CD4-positive, alpha-beta T cell treated with Interleukin-17A for 1 hour (primary cell): ENCODE measurements around the gene IGFN1.
"Not testable (repeated sequence)": the region's sequence is repeated elsewhere in the genome, so short reads cannot be mapped to it uniquely, and the experiment has no call there.

Experiments used
- DNase-seq: peaks from one replicate; pipeline ENCODE4 v3.0.0-alpha.2; 2020

IGFN1 gene

DNA sequence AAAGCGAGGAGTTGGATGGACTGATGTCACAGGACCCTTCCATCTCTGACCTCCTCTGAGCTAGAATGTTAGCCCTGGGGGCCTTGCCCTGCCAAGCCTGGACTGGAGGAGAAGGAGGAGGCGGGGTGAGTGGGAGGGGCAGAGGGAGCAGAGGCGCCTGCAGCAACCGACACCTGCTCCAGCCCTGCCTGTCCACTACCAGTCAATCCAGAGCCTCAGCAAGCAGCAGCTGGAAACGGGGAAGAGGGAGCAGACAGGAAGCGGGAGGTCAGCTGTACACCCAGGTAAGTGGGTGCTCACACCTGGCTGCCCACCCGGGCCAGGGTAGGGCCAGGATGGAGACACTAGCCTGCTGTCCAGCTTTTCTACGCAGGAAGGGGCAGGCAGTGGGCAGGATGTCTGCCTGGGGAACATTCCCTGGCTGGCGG lies at the start of gene IGFN1:
Gene IGFN1 (plus strand): TSS at position 201 of the 428 bp plus-strand sequence. CDS start 2,470 bp downstream, outside the sequence.
- no peak for DNase-seq

DNA sequence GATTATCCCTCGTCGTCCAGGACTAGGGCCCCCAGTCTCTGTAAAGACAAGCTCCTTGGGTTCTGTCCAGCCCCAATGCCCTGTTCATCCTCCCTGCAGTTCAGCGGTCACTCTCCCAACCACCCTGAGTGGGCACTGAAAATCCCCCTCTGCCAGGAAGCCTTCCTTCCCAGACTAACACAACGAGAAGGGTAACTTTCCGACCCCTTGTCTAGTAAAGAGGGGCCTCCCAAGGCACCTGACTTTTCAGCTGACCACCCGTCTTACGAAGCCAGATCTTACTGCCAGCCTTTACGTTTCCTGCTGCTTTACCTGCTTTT lies 49.7 kb upstream of the IGFN1 start:
- DNase-seq, result no peak

DNA sequence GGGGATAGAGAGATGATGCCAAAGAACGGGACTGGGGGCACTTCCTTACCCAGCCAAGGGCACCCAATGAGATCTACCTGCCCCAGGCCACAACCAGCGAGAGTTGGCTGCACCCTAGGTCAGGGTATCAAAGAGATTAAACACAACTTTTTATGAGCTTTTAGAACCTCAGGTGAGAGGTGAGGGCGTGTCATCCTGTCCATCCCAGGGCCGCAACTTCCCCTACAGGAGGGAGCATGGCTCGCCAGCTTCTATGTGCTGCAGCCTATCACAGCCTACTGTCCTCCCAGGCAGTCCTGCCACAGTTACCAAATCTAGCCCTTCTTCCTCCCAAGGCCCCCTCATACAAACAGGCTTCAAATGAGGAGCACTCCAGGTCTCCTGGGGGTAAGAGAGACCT lies 49.2 kb upstream of the IGFN1 start:
- DNase-seq, result no peak

DNA sequence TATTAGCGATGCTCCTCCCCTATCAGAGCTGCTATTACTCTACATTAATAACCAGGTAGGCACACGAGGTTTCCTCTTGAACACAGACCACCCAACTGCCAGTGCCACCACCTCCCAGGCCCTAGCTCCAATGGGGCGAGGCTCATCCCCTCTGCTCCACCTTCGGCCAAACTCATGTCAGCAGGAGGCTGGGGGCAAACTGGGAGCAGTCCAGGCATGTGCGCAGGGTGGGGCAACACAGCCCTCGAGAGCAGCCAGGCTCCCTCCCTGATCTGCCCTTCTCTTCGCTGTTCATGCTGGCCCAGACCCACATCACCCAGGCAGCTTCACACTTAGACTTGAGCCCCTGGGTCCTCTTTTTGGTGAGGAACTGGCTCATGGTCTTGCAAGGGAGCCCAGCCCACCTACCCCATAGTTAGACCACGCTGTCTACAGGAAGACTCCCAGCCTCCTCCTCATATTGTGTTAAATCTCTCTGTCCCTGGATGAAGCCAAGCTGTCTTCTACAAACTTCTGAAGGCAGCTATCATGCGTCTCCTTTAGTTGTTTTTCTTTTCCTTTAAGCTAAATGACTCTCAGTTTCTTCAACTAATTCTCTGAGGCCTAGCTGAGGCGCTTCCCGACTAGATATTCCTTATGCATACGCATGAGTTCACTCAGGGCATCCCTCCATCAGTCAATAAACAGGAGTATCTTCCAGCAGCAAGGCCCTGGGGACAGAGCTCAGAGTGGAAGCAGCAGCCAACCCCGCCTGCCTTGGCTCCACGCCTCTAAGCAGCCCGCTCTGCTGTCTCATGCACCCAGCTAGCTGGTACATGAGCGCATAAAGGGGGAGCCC lies 48.4 kb upstream of the IGFN1 start:
- DNase-seq, result no peak

DNA sequence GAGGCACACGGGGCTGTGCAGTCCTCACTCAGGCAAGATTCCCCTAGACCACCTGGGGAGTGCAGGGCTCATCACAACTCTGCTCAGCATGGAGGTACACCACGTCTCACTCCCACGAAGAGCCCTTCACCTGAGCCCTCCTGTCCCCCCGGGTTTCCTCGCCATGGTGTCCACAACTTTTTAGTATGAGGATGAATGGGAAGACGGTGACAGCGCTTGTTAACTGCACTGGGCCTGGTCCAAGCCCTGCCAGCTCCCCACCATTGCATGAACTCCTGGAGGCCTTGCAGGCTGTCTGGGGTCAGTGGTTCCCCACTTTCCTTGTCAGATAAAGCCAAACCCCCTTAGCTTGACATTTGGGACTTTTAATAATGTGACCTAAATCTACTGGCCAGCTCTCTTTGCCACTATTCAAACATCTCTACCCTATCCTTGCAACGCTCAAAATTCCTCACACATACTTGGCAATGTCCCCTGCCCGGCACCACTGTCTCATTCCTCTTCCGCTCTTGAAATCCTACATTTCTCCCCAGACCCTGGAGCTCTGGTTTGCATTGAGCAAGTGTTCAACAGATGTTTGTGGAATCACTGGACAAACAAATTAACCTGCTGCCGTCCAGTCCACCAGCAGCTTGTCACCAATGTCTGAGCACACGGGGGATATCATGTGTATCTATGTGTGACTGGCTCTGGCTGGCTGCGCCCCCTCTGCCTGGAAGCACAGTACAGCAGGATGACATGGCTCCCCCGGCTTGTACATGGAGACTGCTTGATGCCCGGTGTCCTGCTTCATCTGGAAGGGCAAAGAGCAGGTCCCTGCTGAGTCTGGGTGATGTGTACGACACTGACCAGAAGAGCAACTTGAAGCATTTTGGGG lies 47.5 kb upstream of the IGFN1 start:
- DNase-seq, result no peak

DNA sequence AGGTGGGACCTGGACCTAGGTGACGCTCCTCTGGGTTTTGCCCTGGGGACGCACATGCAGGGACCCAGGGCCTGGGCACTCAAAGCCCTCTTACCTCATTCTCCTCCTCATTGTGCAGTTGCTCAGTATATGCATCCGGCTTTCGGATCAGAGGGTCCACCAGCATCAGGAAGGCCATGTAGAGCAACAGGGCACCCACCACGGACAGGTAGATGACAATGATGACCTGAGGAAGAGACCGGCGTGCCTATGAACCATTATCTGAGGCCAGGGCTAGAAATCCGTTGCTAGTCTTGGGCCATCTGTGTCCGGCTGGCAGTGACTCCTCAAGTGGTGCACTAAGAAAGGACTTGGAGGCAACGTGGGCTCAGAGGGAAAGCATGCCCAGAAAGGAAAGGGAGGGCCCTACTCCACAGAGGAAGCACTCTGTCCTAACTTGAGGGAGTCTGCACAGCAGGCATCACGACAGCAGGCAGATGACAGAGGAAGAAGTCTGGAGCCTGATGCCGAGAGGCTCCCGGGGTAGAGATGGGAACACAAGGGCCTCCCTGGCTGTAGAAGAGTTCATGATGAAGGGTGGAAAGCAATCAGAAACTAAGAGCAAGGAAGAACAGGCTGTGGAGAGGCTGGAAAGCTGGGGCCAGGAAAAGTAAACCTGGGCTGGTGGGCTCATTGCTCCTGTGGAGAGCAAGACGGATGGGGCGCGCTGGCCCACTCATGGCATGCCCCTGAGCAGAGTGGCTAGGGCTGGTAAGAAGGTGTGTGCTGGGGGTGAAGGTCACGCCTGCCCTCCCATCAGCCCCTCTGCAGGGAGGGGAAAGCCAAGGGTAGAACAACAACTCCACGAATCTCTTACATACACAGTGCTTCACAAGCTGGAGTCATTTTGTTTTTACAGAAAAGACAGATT lies 46.6 kb upstream of the IGFN1 start:
- DNase-seq, result no peak

DNA sequence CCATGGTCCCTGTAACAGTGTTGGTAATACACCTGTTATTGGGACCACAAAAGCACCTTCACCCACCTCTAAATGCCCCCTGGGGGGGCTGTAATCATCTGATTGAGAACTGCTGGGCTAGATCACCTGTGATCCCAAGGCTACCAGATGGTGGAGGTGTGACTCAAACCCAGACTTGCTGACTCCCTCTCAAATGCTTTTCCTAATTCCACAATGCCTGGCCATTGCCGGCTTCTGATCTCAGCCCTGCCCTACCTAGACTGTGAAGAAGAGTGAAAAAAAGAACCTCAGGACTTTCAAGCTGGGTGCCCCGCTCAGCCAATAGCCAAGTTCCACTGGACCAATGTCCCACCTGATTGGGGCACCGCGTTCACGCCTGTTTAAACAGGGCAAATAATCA lies 45.9 kb upstream of the IGFN1 start:
- DNase-seq, result no peak

DNA sequence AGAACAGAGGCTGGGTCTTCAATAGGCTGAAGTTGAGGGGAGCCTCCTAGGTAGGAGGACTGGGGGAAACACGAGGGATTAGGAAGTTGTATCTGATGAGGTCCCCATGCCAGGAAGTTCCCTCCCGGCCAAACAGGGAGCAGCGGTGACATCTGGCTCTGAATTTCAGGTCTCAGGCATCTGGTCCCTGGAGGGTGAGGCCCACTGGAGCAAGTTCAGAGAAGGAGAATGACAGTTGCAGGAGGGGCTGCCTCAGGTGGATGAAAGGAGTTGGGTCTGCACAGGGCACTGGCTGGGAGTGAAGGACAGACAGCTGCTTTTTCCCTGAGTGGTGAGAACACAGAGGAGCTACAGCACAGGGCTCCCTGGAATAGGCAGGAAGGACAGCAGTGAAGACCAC lies 45.5 kb upstream of the IGFN1 start:
- no peak for DNase-seq

DNA sequence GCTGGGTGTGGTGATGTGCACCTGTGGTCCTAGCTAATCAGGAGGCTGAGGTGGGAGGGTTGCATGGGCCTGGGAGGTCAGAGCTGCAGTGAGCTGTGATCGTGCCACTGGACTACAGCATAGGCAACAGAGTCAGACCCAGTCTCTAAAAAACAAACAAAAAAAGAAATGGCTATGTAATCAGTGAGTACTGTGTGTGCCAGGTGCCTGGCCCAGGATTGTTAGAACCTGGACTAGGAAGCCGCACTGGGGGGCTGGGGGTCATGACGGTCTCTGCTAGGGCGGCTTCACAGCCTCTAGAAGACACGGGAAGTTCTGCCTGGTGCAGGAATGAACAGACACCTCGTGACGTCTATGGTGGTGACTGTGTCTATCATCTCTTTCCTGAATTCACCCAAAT lies 44.8 kb upstream of the IGFN1 start:
- no peak for DNase-seq

DNA sequence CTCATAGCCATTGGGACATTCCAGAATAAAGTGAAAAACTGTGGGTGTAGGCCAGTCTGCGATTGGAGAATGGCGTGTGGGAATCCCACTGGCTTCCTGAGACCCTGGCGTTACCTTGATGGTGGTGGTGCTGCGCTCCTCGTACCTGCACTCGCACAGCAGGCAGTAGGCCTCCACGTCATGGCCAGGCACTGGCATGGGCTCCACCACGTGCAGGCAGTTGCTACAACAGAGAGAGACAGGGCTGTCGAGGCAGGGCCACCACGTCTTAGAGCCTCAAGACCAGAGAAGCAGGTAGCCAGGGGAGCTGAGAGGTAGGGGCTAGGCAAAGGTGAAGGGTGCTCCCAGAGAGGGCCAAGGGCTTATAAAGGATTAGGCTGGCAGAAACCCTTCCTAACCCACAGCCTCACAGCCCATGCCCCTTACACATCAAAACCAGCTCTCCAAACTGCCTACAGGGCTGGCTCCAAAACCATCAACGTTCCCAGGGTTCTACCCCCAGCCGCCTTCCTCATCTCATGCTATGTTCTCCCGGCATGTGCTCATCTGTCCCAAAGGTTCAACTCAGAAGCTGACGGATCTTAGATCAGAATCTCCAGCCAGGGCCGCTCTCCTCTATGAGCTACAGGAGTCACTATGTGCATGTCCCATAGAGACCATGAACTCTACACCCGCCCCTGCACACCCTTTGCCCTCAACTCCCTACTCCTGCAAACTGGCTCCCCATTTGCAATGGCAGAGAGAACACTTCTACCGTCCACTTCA lies 43.8 kb upstream of the IGFN1 start:
- no peak for DNase-seq

DNA sequence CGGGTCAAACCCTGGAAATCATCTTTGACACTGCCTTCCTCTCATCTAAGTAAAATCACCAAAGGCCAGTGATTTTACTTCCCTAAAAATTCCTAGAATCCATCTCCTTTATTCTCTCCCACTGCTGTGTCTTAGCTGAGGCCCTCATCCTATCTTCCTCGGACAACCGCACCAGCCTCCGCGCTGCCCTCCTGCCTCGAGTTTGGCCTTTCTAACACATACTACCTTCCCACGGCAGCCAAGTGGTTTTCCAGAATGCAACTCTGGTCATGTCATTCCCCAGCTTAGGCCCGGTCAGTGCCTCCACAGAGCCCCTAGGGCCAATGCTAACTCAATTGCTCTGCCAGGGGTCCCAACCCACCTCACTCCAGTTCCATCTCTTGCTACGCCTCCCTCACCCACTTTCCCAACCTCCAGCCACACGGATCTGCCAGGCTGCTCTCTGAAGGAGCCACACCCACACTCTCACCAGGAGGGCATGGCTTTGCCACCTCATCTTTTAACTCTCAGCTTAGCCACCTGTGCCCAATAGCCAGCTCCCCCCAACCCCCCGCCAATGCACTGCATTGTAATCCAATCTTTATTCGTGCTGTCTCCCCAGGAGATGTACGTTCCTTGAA lies 43.1 kb upstream of the IGFN1 start:
- DNase-seq, result no peak

DNA sequence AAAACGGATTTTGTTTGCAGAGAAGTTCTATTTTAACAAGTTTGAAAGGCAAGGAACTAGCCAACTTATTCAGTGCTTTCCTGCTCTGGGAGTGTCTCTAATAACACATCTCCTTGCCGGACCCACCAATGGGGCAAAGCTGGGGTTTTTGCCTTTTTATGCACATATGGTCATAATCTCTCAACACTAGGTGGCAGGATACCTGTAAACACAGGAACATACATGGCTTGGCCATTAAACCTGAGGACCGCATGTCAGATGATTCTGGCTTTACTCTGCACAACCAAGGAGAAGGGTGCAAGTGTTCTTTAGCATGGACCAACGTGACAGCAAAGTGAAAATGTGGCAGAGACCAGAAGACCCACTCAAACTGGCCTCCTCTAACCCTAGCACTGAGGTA lies 41.2 kb upstream of the IGFN1 start:
- peak; percentile 36 for DNase-seq

DNA sequence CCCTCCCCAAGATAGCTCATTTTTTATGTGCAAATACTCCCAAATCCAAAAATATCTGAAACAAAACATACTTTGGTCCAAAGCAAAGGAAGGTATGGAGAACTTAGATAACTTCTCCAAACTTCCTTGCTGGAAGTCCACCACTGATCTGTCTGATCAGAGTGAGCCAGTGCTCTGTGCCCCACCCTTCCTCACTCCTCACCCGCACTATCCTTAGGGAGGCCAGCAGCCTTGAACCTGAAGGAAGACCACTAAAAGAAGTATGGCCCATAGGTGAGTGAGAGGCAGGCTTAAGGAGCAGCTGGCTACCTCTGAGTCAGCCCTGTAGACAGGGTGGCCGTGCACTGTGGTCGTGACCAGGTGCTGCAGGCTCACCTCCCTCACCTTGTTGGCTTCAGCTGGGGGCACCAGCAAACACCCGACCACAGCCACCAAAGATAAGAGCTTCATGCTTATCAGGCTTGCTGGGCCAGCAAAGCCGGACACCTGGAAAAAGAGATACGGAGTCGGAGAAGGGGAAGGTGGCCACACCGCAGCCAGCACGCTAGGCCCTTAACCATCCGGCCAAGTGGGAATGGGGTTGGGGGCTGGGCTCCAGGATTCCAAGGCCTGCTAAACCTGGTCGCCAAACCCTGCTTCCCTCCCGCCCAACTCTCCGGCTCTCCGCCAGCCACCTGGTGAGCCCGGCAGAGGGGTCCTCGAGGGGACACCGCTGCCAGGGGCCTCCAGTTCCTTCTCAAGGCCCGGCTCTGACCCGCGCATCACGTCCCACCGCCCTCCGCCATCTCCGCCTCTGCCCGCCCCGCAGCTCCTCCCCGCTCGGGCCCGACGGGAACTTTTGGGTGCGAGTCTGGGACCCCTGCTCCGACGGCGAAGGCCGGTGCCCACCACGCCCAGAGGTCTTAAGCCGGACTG lies 36.9 kb upstream of the IGFN1 start:
- DNase-seq, result no peak

DNA sequence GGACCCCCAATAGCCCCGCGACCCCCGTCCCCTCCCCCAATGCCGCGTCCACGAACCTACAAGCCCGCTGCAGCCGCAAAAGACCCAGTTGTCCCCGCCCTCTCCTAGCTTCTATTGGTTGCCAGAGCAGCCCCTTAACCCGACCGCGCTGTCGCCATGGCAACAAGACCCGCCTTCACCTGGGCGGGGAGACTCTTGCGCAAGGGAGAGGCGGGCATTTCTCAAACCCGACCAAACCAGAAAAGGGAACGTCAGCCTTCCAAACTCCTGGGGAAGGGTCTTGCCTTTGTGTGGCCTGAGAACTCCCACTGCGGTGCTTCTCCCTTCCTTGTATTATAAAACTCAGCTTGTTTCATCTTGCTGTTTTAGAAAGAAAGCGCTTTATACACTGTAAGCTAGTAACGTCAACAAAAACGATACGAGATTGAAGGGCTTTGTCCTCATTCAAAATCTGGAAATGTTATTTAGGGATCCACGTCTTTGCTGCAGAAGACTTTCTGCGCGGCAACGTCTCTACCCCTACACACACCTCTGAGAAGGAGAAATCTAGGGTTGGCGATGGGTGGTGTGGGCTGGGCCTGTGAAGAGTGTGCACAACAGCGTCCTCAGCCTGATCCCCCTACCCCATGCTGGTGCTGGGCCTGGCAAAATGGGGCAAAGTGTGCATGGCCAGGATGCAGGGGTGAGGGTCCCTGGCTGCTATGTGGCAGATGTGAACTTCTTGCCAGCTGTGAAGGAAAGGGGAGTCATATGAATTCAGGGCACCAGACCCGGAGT lies 36.0 kb upstream of the IGFN1 start, which contains the start of gene TMEM9:
Gene TMEM9 (minus strand): TSS at position 86 of the 777 bp plus-strand sequence. CDS start 551 bp downstream, outside the sequence.
- DNase-seq, result peak; percentile 97

DNA sequence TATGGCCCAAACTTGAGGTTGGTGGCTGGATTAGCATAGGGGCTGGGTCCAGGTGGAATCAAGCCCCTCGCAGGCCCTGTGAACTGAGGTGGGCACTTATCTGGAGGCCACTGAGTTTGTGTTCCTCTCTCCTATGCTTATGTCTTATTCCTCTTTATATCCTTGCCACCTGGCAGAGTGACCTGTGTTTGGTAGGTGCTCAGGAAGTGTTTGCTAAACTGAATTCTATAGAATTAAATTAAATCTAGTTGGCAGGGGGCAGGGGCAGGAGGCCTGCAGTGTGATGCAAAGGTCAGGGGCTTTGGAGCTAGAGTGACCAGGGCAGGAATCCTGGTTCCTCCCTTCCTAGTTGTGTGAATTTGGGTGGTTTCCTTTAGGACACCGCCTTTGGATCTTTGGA lies 35.3 kb upstream of the IGFN1 start:
- DNase-seq, result no peak

DNA sequence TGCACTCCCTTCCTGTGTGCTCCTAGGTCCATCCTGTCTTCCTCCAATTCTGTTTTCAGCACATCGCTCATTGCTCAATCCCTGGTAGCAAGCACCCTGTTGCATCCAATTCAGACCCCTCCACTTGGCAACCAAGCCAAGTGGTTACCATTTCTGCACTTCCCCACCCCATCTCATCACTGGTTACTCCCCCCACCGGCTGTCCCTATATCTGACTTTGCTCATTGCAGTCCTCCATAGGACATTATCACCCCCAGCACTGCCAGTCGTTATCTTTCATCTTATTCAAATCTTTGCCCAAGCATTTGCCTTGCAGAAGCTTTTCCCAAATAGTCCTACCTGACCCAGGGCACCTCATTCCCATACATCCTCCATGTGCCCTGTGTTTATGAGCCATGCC lies 34.3 kb upstream of the IGFN1 start:
- no peak for DNase-seq

DNA sequence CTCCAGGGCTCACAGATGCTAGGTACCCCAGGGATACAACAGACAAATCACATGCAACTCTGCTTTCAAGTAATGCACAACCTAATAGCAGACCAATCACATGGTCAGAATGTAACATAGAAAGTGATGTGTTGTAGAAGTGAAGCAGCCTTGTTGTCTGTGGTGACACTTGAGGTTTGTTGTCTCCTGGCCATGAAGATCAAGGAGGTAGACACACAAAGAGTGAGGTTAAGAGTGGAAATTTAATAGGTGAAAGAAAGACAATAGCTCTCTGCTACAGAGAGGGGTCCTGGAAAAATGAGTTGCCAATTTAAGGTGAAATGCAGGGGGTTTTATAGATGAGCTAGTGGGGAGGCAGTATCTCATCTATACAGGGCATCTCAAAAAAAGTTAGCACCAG lies 33.8 kb upstream of the IGFN1 start:
- no peak for DNase-seq

DNA sequence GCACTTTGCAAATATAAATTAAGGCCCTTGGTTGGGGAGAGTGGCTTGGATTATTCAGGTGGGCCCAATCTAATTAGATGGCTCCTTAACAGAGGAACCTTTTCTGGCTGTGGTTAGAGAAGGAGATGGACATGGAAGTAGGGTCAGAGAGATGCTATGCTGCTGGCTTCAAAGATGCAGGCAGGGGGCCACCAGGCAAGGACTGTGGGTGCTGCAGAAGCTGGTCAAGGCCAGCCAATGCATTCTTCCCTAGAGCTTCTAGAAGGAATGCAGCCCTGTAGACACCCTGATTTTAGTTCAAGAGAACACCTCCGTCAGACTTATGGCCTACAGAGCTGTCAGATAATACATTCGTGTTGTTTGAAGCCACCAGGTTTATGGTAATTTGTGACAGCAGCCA lies 32.7 kb upstream of the IGFN1 start:
- no peak for DNase-seq

DNA sequence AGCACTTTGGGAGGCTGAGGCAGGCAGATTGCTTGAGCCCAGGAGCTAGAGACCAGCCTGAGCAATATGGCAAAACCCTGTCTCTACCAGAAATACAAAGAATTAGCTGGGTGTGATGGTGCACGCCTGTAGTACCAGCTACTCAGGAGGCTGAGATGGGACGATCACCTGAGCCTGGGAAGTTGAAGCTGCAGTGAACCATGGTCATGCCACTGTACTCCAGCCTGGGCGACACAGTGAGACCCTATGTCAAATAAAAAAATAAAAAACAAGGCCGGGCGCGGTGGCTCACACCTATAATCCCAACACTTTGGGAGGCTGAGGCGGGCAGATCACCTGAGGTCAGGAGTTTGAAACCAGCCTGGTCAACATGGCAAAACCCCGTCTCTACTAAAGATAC lies 27.6 kb upstream of the IGFN1 start:
- not testable (repeated sequence) for DNase-seq

DNA sequence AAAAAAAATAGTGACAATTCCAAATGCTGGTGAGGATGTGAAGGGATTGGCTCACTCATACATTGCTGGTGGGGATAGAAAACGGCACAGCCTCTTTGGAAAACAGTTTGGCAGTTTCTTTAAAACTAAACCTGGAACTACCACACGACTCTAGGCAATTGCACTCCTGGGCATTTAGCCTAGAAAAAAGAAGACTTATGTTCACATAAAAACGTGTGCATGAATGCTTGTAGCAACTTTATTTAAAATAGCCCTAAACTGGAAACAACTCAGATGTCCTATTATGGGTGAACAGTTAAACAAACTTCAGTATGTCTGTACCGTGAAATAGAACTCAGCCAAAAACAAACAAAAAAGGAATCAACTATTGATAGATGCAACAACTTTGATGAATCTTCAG lies 26.9 kb upstream of the IGFN1 start:
- no peak for DNase-seq
